Left cardiac atrium (tissue), 2 donors: ENCODE results near the gene TANC1. TPM values are rescaled to one million over a fixed set of nuclear protein-coding genes. Genes with fewer than 3 reads are reported as not detected.

Source experiments
- microRNA-seq, 2 donors: library from miRNA; unstranded; fragments of <30 nt; microRNA quantifications; one replicate each; pipeline ENCODE4 v1.2.0, GENCODE V29; 2020
- total RNA-seq, 2 donors: library from RNA; stranded (reverse); fragmentation: NEBNext Ultra II Directional; extraction: Animal tissue kit (Norgen Biotek cat#: 25700); gene quantifications; one replicate each; pipeline ENCODE4 v1.2.1, GENCODE V29; 2021
- donor health status: DM: no; HTN: yes; CAD: no; lungs with severe emphysema.
- donor health status: DM: yes; HTN: yes; CAD: no.

Gene TANC1
- total RNA-seq, 2 donors from 2014 or later: 38.6 to 80.7 TPM

Small RNAs within 50 kb of the gene (microRNA-seq; reads per million reads assigned to microRNA genes)
- gene MIR6888: 0 reads per million in 2 donors

Other genes starting within 250 kb of the TANC1 start
- gene DAPL1, start 173.3 kb upstream of the TANC1 start, total RNA-seq: not detected